Hepatocyte (in vitro differentiated cells): Measurements from ENCODE around the gene SLC6A1. TPM values are rescaled to one million over a fixed set of nuclear protein-coding genes. Genes with fewer than 3 reads are reported as not detected.

ENCODE experiments used
- DNase-seq: peaks from one replicate; pipeline ENCODE4 v3.0.0-alpha.2; 2016; ENCODE audit warnings: low spot score
- H2AFZ ChIP-seq: fragments of 200-600 bp; sonication (generic); 2 replicates; pipeline ENCODE4 v1.6.0; 2016; ENCODE audit warnings: antibody characterized with exemption, mild to moderate bottlenecking
- H3K27ac ChIP-seq: fragments of 200-600 bp; sonication (generic); 2 replicates; pipeline ENCODE4 v1.5.1; 2016; ENCODE audit warnings: mild to moderate bottlenecking
- H3K27me3 ChIP-seq: fragments of 200-600 bp; sonication (generic); 2 replicates; pipeline ENCODE4 v1.6.1; 2016
- H3K36me3 ChIP-seq: fragments of 200-600 bp; sonication (generic); replicated peaks from 2 replicates; pipeline ENCODE4 v1.5.1; 2016; ENCODE audit warnings: low read depth; ENCODE audit not compliant: insufficient read depth
- H3K4me1 ChIP-seq: fragments of 200-600 bp; sonication (generic); 2 replicates; pipeline ENCODE4 v1.5.1; 2016; ENCODE audit warnings: mild to moderate bottlenecking, moderate library complexity; ENCODE audit not compliant: insufficient read depth
- H3K4me2 ChIP-seq: fragments of 200-600 bp; sonication (generic); 2 replicates; pipeline ENCODE4 v1.6.0; 2016
- H3K4me3 ChIP-seq: fragments of 200-600 bp; sonication (generic); 2 replicates; pipeline ENCODE4 v1.5.1; 2016; ENCODE audit warnings: mild to moderate bottlenecking
- H3K79me2 ChIP-seq: fragments of 200-600 bp; sonication (generic); 2 replicates; pipeline ENCODE4 v1.6.0; 2017; ENCODE audit warnings: mild to moderate bottlenecking
- H3K9me2 ChIP-seq: fragments of 200-600 bp; sonication (generic); replicated peaks from 2 replicates; pipeline ENCODE4 v1.6.0; 2017; ENCODE audit warnings: mild to moderate bottlenecking; ENCODE audit not compliant: insufficient read depth
- H3K9me3 ChIP-seq: fragments of 200-600 bp; sonication (generic); 2 replicates; pipeline ENCODE4 v1.5.1; 2016; ENCODE audit warnings: low read depth, mild to moderate bottlenecking
- H4K20me1 ChIP-seq: fragments of 200-600 bp; sonication (generic); 2 replicates; pipeline ENCODE4 v1.6.0; 2016; ENCODE audit warnings: mild to moderate bottlenecking; ENCODE audit not compliant: insufficient read depth, poor library complexity, severe bottlenecking
- EZH2 ChIP-seq: fragments of 200-600 bp; sonication (generic); IDR thresholded peaks from 2 replicates; pipeline ENCODE4 v1.6.1; 2016; ENCODE audit warnings: antibody characterized with exemption, mild to moderate bottlenecking, borderline replicate concordance
- EZH2phosphoT487 ChIP-seq: fragments of 200-600 bp; sonication (generic); IDR thresholded peaks from one replicate; pipeline ENCODE4 v1.6.1; 2018; ENCODE audit warnings: antibody characterized with exemption, mild to moderate bottlenecking, low read depth, moderate library complexity; ENCODE audit not compliant: unreplicated experiment, severe bottlenecking
- WGBS: methylation state at CpG from one replicate; pipeline ENCODE4 v1.1.6; 2016; ENCODE audit warnings: low lambda C conversion rate; ENCODE audit errors: missing lambda C conversion rate; 5-methylcytosine and 5-hydroxymethylcytosine counted together
- polyA plus RNA-seq: library from polyadenylated mRNA; unstranded; fragments of >200 nt; fragmentation: Nextera tagmentation; extraction: Ambion mirVana; gene quantifications from 2 replicates; pipeline ENCODE4 v1.2.1, GENCODE V29; 2016
- total RNA-seq: library from RNA; depleted of rRNA; stranded (reverse); fragments of >200 nt; gene quantifications from 2 replicates; pipeline ENCODE4 v1.2.3, GENCODE V29; 2014
- TF ChIP-seq, protein P1 (sequence below): fragments of 200-600 bp; sonication (generic); IDR thresholded peaks from 2 replicates; pipeline ENCODE4 v1.5.1; 2016; ENCODE audit warnings: antibody characterized with exemption, mild to moderate bottlenecking; ENCODE audit not compliant: poor library complexity

Gene SLC6A1
- total and polyA plus RNA-seq, 2 experiments from 2014 or later: 3.6 to 5.7 TPM

DNA sequence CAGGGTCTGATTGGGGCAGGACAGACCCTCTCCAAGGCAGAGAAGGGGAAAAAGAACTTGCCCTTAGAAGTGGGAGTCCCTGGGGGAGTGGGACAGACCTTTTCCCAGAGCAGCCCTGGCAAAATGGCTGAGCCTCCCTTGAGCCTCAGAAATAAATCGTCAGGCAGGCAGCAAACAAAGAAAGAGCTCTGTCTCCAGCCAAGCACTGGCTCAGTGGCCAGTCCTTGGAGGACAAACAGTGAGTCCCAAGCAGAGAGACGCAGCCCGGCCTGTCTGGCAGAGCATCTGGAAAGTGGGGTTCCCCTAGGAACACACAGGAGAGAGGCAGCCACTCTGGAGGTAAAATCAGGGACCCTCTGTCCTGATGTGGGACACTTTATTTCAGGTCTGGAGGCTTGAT, 1.8 kb downstream of the SLC6A1 start:
- H3K9me2 ChIP-seq: no peaks in the 10 kb centered on the region
- no peak overlapping the region for H3K27ac ChIP-seq
- no peaks in the 10 kb centered on the region for H3K9me3 ChIP-seq
- H2AFZ ChIP-seq: no peak overlapping the region
- peaks cover 88% of the 10 kb centered on the region for H3K27me3 ChIP-seq
- no peak for TF ChIP-seq EZH2phosphoT487
- TF ChIP-seq, protein P1, sequence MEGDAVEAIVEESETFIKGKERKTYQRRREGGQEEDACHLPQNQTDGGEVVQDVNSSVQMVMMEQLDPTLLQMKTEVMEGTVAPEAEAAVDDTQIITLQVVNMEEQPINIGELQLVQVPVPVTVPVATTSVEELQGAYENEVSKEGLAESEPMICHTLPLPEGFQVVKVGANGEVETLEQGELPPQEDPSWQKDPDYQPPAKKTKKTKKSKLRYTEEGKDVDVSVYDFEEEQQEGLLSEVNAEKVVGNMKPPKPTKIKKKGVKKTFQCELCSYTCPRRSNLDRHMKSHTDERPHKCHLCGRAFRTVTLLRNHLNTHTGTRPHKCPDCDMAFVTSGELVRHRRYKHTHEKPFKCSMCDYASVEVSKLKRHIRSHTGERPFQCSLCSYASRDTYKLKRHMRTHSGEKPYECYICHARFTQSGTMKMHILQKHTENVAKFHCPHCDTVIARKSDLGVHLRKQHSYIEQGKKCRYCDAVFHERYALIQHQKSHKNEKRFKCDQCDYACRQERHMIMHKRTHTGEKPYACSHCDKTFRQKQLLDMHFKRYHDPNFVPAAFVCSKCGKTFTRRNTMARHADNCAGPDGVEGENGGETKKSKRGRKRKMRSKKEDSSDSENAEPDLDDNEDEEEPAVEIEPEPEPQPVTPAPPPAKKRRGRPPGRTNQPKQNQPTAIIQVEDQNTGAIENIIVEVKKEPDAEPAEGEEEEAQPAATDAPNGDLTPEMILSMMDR: no peak
- no peak for TF ChIP-seq EZH2
- no peak for DNase-seq
- no peaks in the 10 kb centered on the region for H3K4me1 ChIP-seq
- no peaks in the 10 kb centered on the region for H4K20me1 ChIP-seq
- no peak overlapping the region for H3K4me2 ChIP-seq
- WGBS: 46% methylated on average over 3 of the region's 3 CpGs
- no peak overlapping the region for H3K4me3 ChIP-seq
- no peaks in the 10 kb centered on the region for H3K36me3 ChIP-seq
- H3K79me2 ChIP-seq: no peaks in the 10 kb centered on the region

DNA sequence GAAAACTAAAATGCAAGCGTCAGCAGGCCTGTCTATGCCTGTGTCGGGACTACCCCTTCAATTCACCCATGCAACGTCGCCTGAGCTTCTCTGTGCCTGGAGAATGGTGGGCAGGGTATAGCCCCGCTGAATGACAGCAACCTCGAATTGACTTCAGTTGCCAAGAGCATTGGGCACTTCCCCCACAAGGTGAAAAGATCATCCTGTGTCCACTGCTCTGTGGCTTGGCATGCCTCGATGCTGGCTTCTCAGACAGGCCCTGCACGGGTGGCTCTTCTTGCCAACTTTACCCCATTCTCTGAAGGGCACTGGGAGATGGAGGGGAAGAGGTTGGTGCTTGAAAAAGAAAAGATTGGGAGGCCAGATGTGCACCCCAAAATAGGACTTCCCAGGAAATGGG, 3.3 kb downstream of the SLC6A1 start:
- H3K27me3 ChIP-seq: peaks cover 72% of the 10 kb centered on the region
- no peaks in the 10 kb centered on the region for H3K79me2 ChIP-seq
- no peak overlapping the region for H3K27ac ChIP-seq
- no peaks in the 10 kb centered on the region for H4K20me1 ChIP-seq
- no peaks in the 10 kb centered on the region for H3K36me3 ChIP-seq
- TF ChIP-seq EZH2phosphoT487: no peak
- no peak for TF ChIP-seq EZH2
- TF ChIP-seq, protein P1: no peak
- no peak overlapping the region for H2AFZ ChIP-seq
- WGBS: 86% methylated on average over 8 of the region's 8 CpGs
- H3K4me3 ChIP-seq: no peak overlapping the region
- no peak overlapping the region for H3K4me2 ChIP-seq
- H3K9me3 ChIP-seq: no peaks in the 10 kb centered on the region
- H3K9me2 ChIP-seq: no peaks in the 10 kb centered on the region
- H3K4me1 ChIP-seq: no peaks in the 10 kb centered on the region
- DNase-seq: no peak

DNA sequence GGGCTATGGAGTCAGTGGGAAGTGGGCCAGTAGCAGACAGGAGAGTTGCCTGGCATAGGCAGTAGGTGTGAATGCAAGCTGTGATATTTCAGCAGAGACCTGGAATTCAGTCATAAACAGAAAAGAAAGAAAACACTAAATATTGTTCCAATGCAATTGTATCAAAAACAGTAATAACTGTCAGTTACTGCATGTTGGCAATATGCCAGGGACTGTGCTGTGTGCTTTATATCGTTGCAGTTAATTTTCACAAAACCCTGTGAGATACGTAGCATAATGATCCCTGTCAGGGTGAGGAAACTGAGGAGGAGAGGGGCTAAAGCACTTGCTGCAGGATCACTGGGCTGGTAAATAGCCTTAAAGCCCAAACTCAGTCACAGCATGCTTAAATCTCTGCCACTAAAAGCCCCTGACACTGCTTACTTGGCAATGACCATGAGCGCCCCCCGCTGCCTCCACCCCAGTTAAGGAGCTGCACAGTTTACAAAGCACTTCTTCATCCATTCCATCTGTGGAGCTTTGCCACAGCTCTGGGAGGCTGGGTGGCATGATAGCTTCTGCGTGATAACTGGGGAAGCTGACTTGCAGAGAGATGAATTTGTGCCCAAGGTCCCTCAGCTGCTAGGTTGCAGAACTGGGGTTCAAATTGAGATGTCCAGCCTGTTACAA, 3.9 kb downstream of the SLC6A1 start:
- TF ChIP-seq, protein P1: no peak
- TF ChIP-seq EZH2phosphoT487 (no peak), EZH2 (no peak)
- H3K4me2 ChIP-seq: no peak overlapping the region
- no peaks in the 10 kb centered on the region for H3K36me3 ChIP-seq
- H3K9me2 ChIP-seq: no peaks in the 10 kb centered on the region
- peaks cover 66% of the 10 kb centered on the region for H3K27me3 ChIP-seq
- no peaks in the 10 kb centered on the region for H3K4me1 ChIP-seq
- 78% methylated on average over 5 of the region's 5 CpGs for WGBS
- no peak overlapping the region for H3K27ac ChIP-seq
- no peaks in the 10 kb centered on the region for H3K9me3 ChIP-seq
- H3K4me3 ChIP-seq: no peak overlapping the region
- H2AFZ ChIP-seq: no peak overlapping the region
- no peaks in the 10 kb centered on the region for H3K79me2 ChIP-seq
- DNase-seq: no peak
- H4K20me1 ChIP-seq: no peaks in the 10 kb centered on the region
